Measurements from ENCODE around the gene SOSTDC1.
"Not testable (repeated sequence)": the region's sequence is repeated elsewhere in the genome, so short reads cannot be mapped to it uniquely, and the experiment has no call there.

SOSTDC1 gene

DNA sequence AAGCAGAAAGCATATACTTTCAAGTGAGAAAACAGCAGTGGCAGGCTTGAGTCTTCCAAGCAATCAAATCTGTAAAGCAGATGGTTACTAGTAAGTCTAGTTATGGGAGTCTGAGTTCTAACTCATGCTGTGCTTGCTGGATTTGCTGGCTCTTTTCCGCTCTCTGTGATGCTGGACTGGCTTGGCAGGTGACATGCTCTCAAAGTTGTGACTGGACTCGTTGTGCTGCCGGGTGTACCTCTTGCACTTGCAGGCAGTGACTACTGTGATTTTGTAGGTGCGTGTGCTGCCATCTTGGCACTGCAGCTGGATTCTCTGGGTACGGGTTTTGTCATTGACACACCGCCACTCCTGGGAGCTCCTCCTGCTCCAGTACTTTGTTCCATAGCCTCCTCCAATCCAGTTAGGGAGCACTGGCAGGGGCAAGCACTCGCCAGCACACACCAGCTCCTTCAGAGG, 3.1 kb downstream of the SOSTDC1 start:
- DNase-seq (ENCODE audit: low spot score): no peak

- no peak for DNase-seq (ENCODE audit: low spot score)
These were observed 4.6 kb downstream of the SOSTDC1 start for GRCh38 chr7:16460789-16461493.

GRCh38 chr7:16456303-16456702, 9.2 kb downstream of the SOSTDC1 start:
- DNase-seq (ENCODE audit: low spot score): not testable (repeated sequence)

DNA sequence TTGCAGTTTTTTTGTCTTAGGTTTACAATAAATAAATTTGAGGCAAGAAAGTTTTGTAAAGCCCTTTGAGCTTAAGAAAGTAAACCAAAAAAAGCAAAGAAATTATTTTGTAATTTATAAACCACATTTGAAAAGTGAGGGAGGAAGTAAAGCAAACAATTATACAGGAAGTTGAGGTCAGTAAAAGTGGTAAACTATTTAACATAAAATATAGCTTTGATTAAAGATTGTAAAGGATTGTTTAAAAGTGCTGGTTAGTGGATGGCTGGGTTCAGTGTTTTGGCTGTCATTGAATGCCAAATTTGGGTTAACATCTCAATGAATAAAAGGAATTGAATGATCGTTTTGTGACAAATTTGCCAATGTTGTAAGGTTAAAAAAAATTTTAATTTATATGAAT, 9.9 kb downstream of the SOSTDC1 start:
- DNase-seq (ENCODE audit: low spot score): no peak

DNA sequence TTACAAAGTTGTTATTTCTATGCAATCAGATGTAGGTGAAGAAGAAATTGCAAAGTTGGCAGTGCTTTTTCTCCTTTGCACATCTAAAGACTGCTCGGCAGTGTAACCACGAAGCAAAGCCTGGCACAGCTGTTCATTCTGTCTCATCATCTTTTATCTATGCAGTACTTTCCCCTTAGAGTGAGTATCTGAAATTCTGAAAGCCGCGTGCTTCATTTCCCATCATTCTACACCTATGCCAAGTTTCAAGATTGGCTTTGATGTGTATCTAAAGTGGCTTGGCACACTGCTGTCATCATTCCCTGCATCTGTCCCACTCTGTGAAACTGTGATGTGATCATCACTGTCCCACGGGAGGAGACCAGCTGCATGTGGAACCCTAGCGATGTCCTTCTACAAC, 15.2 kb downstream of the SOSTDC1 start:
- no peak for DNase-seq (ENCODE audit: low spot score)

- no peak for DNase-seq (ENCODE audit: low spot score)
These were observed 17.7 kb downstream of the SOSTDC1 start for GRCh38 chr7:16447876-16448275.

GRCh38 chr7:16446508-16446907, 19.0 kb downstream of the SOSTDC1 start:
- no peak for DNase-seq (ENCODE audit: low spot score)

- DNase-seq (ENCODE audit: low spot score): not testable (repeated sequence)
These were observed 21.7 kb downstream of the SOSTDC1 start for GRCh38 chr7:16443871-16444270.

DNA sequence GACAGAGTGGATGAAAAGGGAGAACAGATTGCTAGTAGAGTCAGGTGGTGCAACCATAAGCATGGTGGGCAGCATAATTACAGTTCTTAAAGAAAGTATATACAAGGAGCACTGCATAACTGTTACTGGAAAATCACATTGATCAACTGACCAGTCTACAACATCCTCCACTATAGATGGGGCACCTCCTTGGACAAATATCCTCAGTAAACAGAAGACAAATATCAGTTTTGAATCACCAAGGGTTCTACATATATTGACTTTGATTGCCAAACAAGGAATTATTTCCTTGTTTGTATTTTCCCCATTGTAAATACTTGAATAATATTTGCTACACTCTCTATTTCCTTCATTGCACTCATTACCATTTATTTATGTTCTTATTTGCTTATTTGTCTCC, 26.6 kb downstream of the SOSTDC1 start:
- DNase-seq (ENCODE audit: low spot score): no peak

- no peak for DNase-seq (ENCODE audit: low spot score)
These were observed 29.2 kb downstream of the SOSTDC1 start for GRCh38 chr7:16436306-16436705.

- no peak for DNase-seq (ENCODE audit: low spot score)
These were observed 31.9 kb downstream of the SOSTDC1 start for GRCh38 chr7:16433568-16434122.

GRCh38 chr7:16432425-16432731, 33.2 kb downstream of the SOSTDC1 start:
- DNase-seq (ENCODE audit: low spot score): no peak

GRCh38 chr7:16431646-16432424, 33.7 kb downstream of the SOSTDC1 start:
- DNase-seq (ENCODE audit: low spot score): no peak

- no peak for DNase-seq (ENCODE audit: low spot score)
These were observed 35.4 kb downstream of the SOSTDC1 start for GRCh38 chr7:16430133-16430532.

GRCh38 chr7:16428672-16429071, 36.9 kb downstream of the SOSTDC1 start:
- DNase-seq (ENCODE audit: low spot score): peak; percentile 46

DNA sequence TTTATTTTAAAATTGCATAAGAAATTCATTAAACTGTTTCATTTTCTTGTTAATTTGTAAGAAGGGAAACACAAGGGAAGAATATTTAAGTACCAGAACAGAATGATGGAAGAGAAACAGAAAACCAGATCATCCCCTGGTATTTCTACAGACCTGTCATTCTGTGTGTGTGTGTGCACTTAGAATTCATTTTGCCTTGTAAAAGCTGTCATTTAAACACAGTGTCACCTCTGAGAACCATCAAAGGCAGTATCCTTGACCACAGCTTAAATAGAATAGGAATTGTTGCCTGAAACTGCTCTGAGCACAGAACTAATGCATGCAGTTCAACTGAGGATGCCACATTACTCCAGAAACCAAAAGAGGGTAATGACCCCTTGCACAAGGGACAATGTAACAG, 37.4 kb downstream of the SOSTDC1 start:
- DNase-seq (ENCODE audit: low spot score): no peak

DNA sequence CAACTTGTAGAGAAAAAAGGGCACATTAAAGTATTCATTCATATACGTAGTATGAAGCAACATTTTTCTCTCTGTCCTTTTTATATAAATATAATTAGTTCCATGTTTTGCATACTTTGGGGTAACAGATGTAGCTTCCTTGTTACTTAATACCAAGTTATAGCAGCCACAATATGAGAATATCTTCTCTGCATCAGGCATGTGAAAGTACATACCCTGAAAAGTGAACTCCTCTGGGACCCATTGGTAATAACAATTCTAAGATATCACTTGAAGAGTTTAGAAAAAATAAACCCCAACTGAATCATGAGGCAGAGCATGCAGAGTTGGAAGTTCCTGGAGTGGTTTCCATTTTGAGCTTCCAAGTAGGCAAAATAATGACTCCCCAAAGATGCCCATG, 41.8 kb downstream of the SOSTDC1 start:
- DNase-seq (ENCODE audit: low spot score): no peak

DNA sequence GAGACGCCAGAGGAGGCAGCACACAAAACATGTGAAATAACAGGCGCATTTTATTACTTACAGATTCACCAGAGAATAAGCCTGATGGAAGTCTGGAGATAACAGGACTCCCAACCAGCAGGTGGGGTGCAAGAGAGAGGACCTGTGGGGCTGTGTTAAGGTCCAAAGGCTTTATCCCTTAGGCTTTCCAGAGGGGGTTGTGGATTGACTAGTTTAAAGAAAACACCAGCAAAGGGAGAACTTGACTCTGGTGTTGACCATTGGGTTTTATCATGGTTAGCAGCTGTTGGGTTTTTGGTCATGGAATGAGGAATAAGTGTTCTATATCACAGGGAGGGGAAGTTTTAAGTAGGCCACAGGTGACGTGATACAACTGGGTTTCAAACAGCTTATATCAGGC, 42.6 kb downstream of the SOSTDC1 start:
- DNase-seq (ENCODE audit: low spot score): no peak

GRCh38 chr7:16422103-16422435, 43.5 kb downstream of the SOSTDC1 start:
- DNase-seq (ENCODE audit: low spot score): no peak

DNA sequence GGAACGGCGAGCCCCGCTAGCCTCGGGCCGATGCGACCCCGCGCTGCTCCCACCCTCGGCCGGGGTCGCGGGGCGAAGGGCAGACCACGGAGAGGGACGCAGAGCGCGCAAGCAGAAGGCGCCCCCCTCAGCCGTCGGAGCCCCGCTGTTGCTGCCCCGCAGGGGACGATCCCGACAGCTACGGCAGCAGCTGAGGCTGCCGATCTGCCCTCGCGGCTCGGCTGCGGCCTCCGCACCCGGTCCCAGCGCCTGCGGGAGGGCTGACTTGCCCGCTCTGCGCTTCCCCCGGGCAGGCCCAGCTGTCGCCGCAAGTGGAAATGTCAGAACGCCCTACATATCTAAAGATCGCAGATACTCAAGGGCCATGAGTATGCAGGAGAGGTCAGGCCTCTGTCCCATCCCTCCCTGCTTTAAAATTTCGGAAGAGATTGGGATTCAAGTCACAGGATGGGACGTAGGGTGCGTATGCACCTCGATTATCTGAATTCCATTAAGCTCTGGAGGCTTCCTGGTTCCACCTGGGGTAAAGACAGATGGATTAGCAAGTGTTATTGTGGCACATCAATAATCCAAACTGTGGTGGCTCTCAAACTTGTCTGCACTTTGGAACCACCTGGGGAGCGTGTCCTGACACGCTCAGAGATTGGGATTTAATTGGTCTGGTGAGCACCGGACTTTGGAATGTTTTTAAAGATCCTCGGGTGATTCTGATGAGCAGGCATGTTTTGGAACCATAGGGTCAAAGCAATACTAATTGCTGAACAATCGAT, 44.0 kb downstream of the SOSTDC1 start, which contains the start of gene CRPPA:
Gene CRPPA, minus strand, starts transcription at position 206 of the 770 bp plus-strand sequence. CDS start 216 bp downstream, outside the sequence.
- DNase-seq (ENCODE audit: low spot score): peak; percentile 18

GRCh38 chr7:16420649-16421332, 44.7 kb downstream of the SOSTDC1 start:
- peak; percentile 71 for DNase-seq (ENCODE audit: low spot score)

DNA sequence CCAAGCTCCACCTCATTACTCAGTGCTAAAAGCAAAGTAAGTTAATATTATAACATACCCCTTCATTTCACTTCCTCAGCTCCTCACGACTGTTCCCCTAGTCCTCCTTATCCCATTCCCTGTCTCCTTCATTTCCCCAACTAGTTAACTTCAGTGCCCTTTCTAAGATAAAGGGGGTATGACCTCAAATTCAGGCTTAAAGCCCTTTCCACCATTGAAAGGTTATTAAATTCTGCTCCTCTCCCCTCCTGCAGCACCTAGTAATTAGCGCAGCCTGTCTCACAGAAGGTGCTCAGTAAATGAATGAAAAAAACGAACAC, 45.2 kb downstream of the SOSTDC1 start:
- no peak for DNase-seq (ENCODE audit: low spot score)

Data from hepatic stellate cell (primary cell).